HG03571 (cell line): ENCODE data around the gene CISD1.

ENCODE experiments used
- ATAC-seq: cut with Tn5 transposase; IDR thresholded peaks from one replicate; pipeline ENCODE4 v1.9.1; 2021; ENCODE audit not compliant: unreplicated experiment

CISD1 gene

DNA sequence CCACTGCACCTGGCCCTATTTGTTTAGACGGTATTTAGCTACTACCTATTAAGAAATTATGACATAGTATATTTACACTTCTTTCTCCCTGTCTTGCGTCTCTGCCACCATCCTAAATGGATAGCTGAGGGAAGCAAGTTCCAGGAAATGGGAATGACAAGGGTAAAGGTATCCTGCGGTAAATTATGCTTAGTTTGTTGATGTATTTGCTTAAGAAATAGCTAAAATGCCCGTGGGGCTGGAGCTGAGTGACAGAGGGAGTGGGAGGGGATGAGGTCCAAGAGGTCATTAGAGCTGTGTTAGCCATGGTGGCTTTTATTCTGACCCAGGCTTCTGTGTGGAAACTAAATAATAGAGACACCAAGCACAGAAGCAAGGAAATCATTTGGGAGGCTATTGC, 36.9 kb downstream of the CISD1 start:
- ATAC-seq, result no peak

DNA sequence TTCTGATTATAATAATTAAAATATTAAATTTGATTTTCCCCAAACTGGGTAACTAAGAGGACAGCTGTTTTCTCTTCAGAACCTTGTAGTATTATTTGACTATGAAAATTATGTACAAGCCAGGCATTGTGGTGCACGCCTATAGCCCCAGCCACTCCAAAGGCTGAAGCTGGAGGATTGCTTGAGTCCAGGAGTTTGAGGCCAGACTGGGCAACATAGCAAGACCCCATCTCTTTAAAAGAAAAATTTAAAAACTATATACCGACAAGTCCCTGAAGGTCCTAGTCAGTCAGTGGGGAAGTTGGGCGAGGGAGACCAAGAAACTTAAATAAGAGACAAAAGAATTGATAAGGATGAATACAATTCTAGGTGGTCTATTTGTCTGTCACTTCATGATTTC, 38.7 kb downstream of the CISD1 start:
- ATAC-seq, result no peak

DNA sequence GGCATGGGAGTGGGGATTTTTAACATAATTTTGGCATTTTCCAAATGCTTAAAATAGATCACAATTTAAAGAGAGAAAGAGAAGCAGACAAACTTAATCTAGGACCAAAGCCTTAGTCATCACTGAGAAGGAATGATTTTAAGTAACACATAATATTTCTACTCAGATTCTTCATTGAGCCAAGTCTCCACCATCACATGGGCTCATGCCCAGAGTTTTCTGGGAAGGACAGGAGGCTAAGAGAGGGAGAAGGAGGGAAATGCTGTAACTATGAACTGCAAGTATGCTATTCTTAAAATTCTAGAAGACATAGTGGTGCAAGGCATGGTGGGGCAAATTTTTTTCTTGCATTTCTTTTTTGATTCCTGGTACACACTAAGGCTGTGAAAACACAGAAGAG, 42.1 kb downstream of the CISD1 start:
- no peak for ATAC-seq

DNA sequence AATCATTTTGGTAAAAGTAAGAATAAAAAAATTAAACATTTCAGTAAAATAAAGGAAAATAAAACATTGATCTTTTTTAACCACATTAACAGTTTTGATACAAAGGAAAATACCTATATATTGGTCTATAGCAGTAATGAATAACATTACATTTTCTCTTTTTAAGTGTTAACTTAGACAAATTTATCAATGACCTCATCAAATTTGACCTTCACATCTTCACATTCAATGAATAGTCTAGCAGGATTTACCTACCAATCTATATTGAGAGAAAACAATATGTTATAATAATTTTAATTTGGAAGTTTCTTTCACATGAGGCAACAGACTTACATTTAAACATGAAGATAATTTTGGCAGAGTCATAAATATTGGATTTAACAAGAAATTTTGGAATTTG, 47.9 kb downstream of the CISD1 start:
- no peak for ATAC-seq

DNA sequence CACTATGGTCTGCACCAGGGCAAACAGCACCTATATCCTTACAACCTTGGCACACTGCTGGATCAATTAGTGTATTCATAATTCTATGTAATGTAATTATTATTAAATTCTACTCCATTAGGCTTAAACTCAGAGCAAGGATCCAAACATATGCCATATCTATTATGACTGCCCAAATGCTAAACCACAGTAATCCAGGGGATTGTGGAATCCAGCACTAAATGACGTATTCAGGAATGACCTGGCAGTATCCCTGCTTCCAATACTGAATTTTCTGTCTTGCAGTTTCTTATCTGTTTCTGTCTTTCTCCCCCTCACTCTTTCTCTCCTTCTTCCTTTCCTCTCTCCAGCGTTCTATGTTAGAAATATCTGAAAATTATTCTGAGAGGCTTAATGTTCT, 49.4 kb downstream of the CISD1 start:
- ATAC-seq, result no peak

DNA sequence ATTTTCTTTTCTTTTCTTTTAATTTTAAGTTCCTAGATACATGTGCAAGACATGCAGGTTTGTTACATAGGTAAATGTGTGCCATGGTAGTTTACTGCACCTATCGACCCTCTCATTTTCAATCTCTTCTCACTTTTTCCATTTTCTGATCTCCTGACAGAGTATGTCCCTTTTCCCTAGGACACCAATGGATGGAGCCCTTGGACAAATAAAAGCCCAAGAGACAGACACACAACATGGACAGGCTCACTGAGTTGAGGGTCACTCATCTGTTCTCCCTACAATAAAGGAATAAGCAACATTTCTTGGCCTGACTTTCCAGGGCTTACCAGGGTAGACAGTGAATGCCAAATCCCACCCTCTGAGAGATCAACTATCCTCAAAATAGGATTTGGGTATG, 50.6 kb downstream of the CISD1 start:
- ATAC-seq, result no peak

DNA sequence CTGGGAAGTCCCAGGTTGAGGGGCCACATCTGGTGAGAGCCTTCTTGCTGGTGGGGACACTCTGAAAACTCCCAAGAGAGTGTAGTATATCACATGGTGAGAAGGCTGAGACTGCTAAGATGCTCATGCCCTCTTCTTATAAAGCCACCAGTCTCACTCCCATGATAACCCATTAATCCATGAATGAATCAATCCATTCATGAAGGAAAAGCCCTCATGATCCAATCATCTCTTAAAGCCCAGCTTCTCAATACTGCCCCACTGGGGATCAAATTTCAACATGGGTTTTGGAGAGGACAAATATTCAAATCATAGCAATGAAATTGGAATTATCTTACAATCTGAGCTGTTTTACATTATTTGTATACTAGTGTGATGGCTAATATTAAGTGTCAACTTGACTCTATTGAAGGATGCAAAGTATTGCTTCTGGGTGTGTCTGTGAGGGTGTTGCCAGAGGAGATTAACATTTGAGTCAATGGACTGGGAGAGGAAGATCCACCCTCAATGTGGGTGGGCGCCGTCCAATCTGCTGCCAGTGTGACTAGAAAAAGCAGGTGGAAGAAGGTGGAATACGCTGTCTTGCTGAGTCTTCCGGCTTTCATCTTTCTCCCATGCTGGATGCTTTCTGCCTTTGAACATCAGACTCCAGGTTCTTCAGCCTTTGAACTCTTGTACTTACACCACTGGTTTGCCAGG, 51.5 kb downstream of the CISD1 start:
- ATAC-seq, result no peak

DNA sequence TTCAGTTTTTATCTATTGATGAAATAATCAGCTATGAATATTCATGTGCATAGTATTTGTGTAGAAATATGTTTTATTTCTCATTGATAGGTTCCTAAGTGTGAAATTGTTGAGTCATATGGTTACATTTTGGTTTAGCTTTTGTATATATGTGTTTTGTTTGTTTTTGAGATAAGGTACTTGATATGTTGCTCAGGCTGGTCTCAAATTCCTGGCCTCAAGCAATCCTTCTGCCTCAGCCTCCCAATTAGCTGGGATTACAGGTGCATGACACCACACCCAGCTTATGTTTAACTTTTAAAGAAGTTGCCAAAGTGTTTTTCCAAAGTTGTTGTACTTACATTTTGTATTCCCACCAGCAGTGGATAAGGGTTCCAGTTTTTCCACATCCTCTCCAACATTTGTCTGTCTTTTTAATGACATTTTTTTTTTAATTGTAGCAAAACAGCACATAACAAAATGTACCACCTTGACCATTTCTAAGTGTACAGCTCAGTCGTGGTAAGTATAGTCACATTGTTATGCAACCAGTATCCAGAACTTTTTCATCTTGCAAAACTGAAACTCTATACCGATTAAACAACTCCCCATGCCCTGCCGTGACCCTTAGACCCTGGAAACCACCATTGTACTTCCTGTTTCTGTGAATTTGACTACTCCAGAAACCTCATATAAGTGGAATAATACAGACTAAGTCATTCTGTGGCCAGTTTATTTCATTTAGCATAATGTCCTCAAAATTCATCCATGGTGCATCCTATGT, 53.3 kb downstream of the CISD1 start:
- ATAC-seq, result peak; percentile 60

DNA sequence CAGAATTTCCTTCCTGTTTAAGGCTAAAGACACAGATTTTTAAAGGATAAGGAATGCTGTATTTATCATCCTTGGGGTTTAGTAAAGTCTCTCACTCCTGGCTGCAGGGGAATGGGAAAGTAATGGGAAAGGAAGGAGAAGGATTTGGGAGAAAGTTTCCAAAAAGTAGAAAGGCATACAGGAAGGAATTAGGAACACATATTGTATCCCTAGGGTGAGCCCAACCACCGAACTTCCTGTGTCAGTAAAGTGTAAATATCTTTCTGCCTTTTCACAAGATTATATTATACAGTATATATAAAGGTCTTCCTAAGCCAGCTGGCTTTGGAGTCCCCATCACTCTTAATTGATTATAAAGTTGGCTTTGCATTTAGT, 53.9 kb downstream of the CISD1 start:
- no peak for ATAC-seq

DNA sequence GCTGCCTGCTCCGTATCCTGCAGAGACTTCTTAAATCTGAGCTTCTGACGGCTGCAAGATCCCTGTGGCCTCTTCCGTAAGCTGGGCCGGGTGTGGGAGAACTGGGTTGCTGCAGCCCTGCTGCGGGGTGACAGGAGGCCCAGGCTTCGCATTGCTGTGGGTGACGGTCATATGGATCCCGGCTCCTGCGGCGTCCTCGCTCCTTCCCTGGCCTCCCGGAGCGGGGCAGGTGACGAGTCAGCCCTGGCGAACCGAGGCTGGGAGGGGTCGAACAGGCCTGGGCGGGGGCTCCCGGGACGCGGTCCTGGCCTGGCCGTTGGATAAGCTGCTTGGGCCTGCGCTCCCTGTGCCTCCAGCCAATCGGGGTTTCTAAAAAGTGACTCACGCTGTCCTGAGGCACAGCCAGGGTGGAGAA, 58.0 kb downstream of the CISD1 start:
- ATAC-seq, result no peak

DNA sequence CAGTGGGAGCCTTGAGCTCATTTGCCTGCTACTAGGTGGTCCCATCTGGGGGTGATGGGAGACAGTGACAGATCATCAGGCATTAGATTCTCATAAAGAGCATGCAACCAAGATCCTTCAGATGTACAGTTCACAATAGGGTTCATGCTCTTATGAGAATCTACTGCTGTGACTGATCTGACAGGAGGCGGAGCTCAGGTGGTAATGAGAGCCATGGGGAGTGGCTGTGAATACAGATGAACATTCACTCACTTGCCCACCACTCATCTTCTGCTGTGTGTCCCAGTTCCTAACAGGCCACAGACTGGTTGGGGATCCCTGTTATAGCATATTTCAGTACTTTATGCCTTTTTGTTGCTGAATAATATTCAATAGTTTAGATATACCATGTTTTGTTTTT, 59.3 kb downstream of the CISD1 start:
- ATAC-seq, result no peak

DNA sequence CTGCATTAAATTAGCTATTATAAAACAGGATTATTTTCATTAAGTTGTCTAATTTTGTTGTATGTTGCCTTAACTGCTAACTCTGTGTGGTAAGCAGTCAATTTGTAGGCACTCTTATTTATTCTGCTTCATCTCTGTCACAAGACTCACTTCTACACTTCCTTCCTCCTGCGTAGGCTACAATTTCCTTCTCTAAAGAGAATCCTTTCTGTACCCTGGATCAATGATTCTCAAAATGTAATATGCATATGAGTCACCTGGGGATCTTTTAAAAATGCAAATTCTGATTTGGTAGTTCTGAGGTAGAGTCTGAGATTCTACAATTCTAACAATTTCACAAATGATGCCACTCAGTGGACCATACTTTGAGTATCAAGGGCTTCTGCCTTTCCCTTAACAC, 61.5 kb downstream of the CISD1 start:
- no peak for ATAC-seq

DNA sequence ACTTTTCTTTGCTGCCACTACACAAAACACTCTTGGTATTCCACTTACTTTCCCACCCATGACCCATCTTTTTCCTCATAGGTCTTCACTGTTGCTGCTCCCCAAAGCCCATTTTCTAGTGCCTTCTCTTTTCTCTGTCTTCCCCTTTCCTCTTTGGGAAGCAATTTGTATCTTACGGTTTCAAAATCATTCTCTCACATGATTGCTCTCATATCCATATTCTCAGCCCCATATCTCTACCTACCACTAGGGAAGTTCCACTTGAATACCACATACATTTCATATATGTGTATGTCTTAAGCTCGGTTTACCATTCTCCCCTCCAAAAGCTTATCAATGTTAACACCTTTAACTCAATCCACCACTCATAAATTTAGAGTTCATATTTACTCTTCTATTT, 62.7 kb downstream of the CISD1 start:
- no peak for ATAC-seq

DNA sequence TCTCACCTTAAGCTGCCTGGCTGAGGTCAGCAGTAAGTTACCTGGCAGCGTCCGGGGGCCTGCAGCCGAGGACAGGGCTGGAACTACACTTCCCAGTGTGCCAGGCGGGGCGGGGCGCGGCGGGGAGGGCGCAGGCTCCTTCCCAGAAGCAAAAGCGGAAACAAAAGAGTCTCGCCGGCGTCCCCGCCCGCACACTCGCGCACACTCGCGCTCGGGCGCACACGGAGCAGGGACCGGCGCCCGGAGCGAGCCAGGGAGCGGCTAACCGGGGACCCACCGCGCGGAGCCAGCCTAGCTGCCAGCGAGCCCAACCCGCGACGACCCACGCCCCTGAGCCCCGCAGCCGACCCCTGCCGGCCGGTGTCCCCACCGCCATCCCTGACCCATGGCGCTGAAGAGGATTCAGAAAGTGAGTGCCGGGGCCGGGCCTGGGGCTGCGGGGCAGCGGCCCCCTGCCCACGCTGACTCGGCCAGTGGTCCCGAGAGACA, 65.9 kb downstream of the CISD1 start, which contains the start of gene UBE2D1:
TSS of gene UBE2D1 (plus strand) at position 190 of the 489 bp plus-strand sequence. CDS start at position 386, 196 bp downstream.
- peak; percentile 98 for ATAC-seq

DNA sequence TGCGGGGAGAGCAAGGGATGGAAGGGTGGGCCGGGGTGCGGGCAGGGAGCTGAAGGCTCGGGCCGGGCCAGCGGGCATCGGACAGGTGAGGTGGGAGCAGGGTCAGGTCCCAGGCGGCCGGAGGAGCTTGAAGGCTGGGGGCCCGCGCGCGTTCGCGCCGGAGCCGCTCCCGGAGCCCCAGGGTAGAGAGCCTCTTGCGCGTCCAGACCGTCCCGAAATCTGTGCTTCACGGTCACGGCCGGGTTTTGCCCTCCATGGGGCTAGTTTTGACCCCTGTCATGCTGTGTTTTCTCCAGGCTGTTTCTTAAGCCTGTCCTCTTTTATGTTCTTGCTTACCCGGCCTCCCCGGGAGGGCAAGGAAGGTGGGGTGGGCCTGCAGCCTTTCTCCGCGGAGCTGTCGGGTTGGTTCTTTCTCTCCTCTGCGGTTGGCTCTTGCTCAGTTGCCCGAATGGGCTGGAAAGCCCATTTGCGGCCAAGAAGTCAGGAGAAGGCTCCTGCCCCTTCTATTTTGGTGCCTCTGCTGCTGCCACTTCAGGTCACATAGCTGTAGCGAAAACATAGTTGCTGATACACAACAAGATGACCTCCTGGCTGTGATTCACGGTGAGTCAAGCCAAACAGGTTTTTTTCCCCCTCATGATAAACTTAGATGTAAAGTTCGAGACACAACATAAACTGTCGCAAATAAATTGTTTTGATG, 66.5 kb downstream of the CISD1 start:
- peak; percentile 44 for ATAC-seq

DNA sequence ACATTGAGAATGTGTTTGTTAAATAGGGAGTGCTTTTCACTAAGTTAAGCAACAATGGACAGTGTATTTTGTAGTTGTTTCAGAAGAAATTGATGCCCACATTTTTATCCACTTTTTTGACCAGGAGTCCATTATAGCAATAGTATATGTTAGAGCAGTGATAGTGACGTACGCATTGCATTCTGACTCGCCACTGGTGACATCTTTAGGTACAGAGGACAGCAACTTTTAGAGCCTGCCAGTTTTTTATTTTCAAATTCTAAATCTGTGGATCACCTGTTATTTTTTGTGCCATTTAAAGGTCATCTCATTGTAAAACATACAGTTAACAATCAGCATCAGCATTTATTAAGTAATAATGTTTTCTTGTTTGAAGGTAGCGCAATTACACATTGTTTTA, 67.3 kb downstream of the CISD1 start:
- ATAC-seq, result no peak
